Measurements from ENCODE around the gene DLX5. TPM values are rescaled to one million over a fixed set of nuclear protein-coding genes. Genes with fewer than 3 reads are reported as not detected.

Gene DLX5
- total RNA-seq, 2 donors from 2014 or later = not detected

- Histone ChIP-seq H3K36me3 (no peaks in the 10 kb centered on the region), H3K27ac (no peak overlapping the region), H3K9me3 (no peaks in the 10 kb centered on the region), H3K9ac (ENCODE audit: low read depth in 2 of 2, low read length in 2 of 2) (no peak overlapping the region), H3K4me3 (no peak overlapping the region), H3K4me1 (peaks cover 5% of the 10 kb centered on the region), H3K27me3 (peaks cover 93% of the 10 kb centered on the region)
- intact Hi-C loops (cut with DNase I) = no loop called here
- TF ChIP-seq CTCF (IDR thresholded peaks at IDR 0.05) = no peak
- DNase-seq = no peak
These were observed 23.4 kb downstream of the DLX5 start for GRCh38 chr7:97001221-97001620.

GRCh38 chr7:96998744-96999143 lies 25.9 kb downstream of the DLX5 start:
- no peak for DNase-seq

DNA sequence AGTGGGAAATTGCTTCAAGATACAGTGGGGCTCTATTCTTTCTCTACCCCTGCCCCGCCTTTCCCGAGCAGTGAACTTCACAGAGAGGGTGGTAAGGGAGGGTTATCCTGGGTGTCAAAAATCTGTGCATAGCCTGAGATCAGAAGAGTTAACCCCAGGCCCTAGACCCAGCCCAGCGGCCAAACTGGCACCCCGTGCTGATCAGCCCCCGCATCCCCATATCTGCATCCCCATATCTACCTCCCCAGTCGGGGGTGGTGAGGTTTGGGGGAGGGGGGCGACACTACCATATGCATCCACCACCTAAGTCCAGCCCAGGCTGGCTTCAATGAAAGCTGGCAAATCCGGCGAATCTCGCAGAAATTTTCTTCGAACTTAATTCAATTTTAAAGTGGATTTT lies 26.3 kb downstream of the DLX5 start:
- TF ChIP-seq CTCF (IDR thresholded peaks at IDR 0.05) = no peak
- H3K36me3 ChIP-seq = no peaks in the 10 kb centered on the region
- H3K9ac ChIP-seq (ENCODE audit: low read depth in 2 of 2, low read length in 2 of 2) = no peak overlapping the region
- no peak for DNase-seq
- no peaks in the 10 kb centered on the region for H3K9me3 ChIP-seq
- H3K27me3 ChIP-seq = peaks cover 87% of the 10 kb centered on the region
- H3K27ac ChIP-seq = no peak overlapping the region
- H3K4me1 ChIP-seq = no peaks in the 10 kb centered on the region
- intact Hi-C loops (cut with DNase I) = no loop called here
- no peak overlapping the region for H3K4me3 ChIP-seq

More at GRCh38 chr7:96998744-96999143, 25.9 kb downstream of the DLX5 start:
- Histone ChIP-seq H3K4me3 (no peak overlapping the region), H3K36me3 (no peaks in the 10 kb centered on the region), H3K27me3 (peaks cover 89% of the 10 kb centered on the region), H3K4me1 (no peaks in the 10 kb centered on the region), H3K9me3 (no peaks in the 10 kb centered on the region), H3K9ac (ENCODE audit: low read depth in 2 of 2, low read length in 2 of 2) (no peak overlapping the region), H3K27ac (no peak overlapping the region)
- TF ChIP-seq CTCF (IDR thresholded peaks at IDR 0.05) = no peak
- intact Hi-C loops (cut with DNase I) = no loop called here

- Histone ChIP-seq H3K4me3 (no peak overlapping the region), H3K9ac (ENCODE audit: low read depth in 2 of 2, low read length in 2 of 2) (no peak overlapping the region), H3K27me3 (peaks cover 87% of the 10 kb centered on the region), H3K36me3 (no peaks in the 10 kb centered on the region), H3K4me1 (no peaks in the 10 kb centered on the region), H3K9me3 (no peaks in the 10 kb centered on the region), H3K27ac (no peak overlapping the region)
- intact Hi-C loops (cut with DNase I) = no loop called here
- TF ChIP-seq CTCF (IDR thresholded peaks at IDR 0.05) = no peak
- no peak for DNase-seq
These were observed 27.1 kb downstream of the DLX5 start for GRCh38 chr7:96997512-96998032.

DNA sequence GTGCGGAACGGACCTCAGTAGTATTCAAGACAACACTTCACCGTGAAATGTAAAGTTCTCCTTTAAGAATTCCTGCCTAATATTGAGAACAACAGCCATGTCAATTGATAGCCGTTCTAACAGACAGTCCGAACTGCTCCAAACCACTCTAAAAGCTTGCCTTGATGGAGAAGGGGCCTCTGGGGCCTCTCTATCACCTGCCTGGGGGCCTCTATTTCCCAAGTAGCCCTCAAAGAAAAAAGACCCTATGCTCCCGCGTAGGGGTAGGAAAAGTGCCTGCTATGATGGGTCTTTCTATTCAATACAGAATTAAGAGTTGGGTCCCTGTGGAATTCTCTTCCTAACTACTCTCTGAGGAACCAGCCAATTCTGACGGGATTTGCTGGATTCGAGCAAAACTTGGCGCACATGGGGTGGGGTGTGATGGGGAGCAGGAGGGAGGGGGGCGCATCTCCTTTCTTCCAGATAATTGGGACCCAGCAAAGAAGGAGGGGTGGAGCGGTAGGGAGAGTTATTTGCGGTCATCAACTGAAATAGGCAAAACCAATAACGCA lies 27.6 kb downstream of the DLX5 start:
- Histone ChIP-seq H3K4me1 (no peaks in the 10 kb centered on the region), H3K27ac (no peak overlapping the region), H3K9me3 (no peaks in the 10 kb centered on the region), H3K36me3 (no peaks in the 10 kb centered on the region), H3K27me3 (peaks cover 87% of the 10 kb centered on the region), H3K9ac (ENCODE audit: low read depth in 2 of 2, low read length in 2 of 2) (no peak overlapping the region), H3K4me3 (no peak overlapping the region)
- DNase-seq = no peak
- intact Hi-C loops (cut with DNase I) = no loop called here
- TF ChIP-seq CTCF (IDR thresholded peaks at IDR 0.05) = no peak

Data from colonic mucosa (tissue), 4 donors.